ENCODE data around the gene TMEM131. TPM values are rescaled to one million over a fixed set of nuclear protein-coding genes. Genes with fewer than 3 reads are reported as not detected.
"Not testable (repeated sequence)": the region's sequence is repeated elsewhere in the genome, so short reads cannot be mapped to it uniquely, and the experiment has no call there.

TMEM131 gene
- total RNA-seq, 2 donors from 2014 or later = 49.5 to 52.0 TPM

DNA sequence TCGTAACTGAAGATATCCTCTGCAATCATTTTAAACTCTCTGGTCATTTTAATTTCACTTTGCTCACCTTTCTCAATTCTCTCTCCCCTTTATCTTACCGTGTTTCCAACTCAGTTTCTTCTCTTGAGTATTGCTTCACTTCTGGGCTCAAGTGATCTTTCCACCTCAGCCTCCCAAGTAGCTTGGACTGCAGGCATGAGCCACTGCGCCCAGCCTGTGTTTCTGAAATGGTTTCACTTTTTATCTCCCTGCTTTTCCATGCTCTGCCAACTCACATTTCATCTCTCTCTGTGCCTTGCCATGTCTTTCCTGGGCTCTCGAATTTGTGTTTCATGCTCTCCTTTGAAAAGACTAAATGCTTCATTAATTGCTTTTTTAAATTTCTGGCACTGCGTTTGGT, 30.5 kb upstream of the TMEM131 start:
- H3K27ac ChIP-seq = no peak overlapping the region
- no peaks in the 10 kb centered on the region for H3K36me3 ChIP-seq
- ATAC-seq (ENCODE audit: insufficient number of reproducible peaks, low FRiP score, low read depth) (no peak), DNase-seq (ENCODE audit: low spot score) (no peak)
- TF ChIP-seq CTCF (IDR thresholded peaks at IDR 0.05) = no peak
- H3K4me1 ChIP-seq (ENCODE audit: control insufficient read depth in 1 of 2, low read depth in 2 of 2) = peaks cover 0 to 12% of the 10 kb centered on the region in 2 donors
- no peaks in the 10 kb centered on the region for H3K27me3 ChIP-seq (replicated peaks; ENCODE audit: insufficient read depth)
- peak overlapping the region; percentile 4 for H3K4me3 ChIP-seq
- H3K9me3 ChIP-seq = no peaks in the 10 kb centered on the region

DNA sequence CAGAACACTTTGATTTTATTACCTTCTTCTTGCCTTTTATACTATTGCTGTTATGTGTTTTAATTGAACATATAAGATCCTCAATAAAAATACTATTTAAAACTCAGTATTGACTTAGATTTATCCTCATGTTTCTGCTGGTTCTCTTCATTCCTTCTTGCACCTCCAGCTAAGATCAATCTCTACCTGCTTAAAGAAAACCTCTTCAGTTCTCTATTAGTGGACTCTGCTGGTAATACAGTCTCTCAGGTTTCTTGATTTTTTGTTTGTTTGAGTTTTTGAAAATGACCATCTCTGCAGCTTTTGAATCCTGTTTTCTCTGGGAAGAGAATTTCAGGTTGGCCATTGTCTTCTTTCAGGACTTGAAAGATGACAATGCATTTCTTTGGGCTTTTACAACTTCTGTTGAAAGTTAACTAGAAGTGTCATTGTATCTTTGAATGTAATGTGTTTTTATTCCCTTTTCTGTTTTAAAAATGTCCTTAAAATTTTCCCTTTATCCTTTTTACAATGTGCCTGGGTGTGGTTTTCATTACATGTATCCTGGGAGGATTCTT, 29.8 kb upstream of the TMEM131 start:
- Histone ChIP-seq H3K27ac (no peak overlapping the region), H3K4me1 (ENCODE audit: control insufficient read depth in 1 of 2, low read depth in 2 of 2) (peaks cover 0 to 12% of the 10 kb centered on the region in 2 donors), H3K27me3 (replicated peaks; ENCODE audit: insufficient read depth) (no peaks in the 10 kb centered on the region), H3K36me3 (no peaks in the 10 kb centered on the region), H3K9me3 (no peaks in the 10 kb centered on the region), H3K4me3 (no peak overlapping the region)
- TF ChIP-seq CTCF (IDR thresholded peaks at IDR 0.05) = peak; percentile 9
- DNase-seq (ENCODE audit: low spot score) = no peak
- no peak for ATAC-seq (ENCODE audit: insufficient number of reproducible peaks, low FRiP score, low read depth)

- H3K36me3 ChIP-seq; H3K4me1 ChIP-seq (ENCODE audit: control insufficient read depth in 1 of 2, low read depth in 2 of 2); DNase-seq (ENCODE audit: low spot score); H3K27ac ChIP-seq; H3K4me3 ChIP-seq; ATAC-seq (ENCODE audit: insufficient number of reproducible peaks, low FRiP score, low read depth); H3K9me3 ChIP-seq; H3K27me3 ChIP-seq (replicated peaks; ENCODE audit: insufficient read depth): not testable (repeated sequence)
These were observed 26.3 kb upstream of the TMEM131 start for GRCh38 chr2:98022067-98022466.

- H3K4me1 ChIP-seq (ENCODE audit: control insufficient read depth in 1 of 2, low read depth in 2 of 2) = no peaks in the 10 kb centered on the region
- H3K27me3 ChIP-seq (replicated peaks; ENCODE audit: insufficient read depth) = no peaks in the 10 kb centered on the region
- no peak for DNase-seq (ENCODE audit: low spot score)
- no peaks in the 10 kb centered on the region for H3K36me3 ChIP-seq
- no peak overlapping the region for H3K27ac ChIP-seq
- H3K9me3 ChIP-seq = no peaks in the 10 kb centered on the region
- no peak overlapping the region for H3K4me3 ChIP-seq
- TF ChIP-seq CTCF (IDR thresholded peaks at IDR 0.05) = no peak
- ATAC-seq (ENCODE audit: insufficient number of reproducible peaks, low FRiP score, low read depth) = no peak
These were observed 25.4 kb upstream of the TMEM131 start for GRCh38 chr2:98020992-98021713.

- no peak overlapping the region for H3K27ac ChIP-seq
- ATAC-seq (ENCODE audit: insufficient number of reproducible peaks, low FRiP score, low read depth) (no peak), DNase-seq (ENCODE audit: low spot score) (no peak)
- no peaks in the 10 kb centered on the region for H3K9me3 ChIP-seq
- TF ChIP-seq CTCF (IDR thresholded peaks at IDR 0.05) = no peak
- no peaks in the 10 kb centered on the region for H3K4me1 ChIP-seq (ENCODE audit: control insufficient read depth in 1 of 2, low read depth in 2 of 2)
- H3K36me3 ChIP-seq = no peaks in the 10 kb centered on the region
- no peaks in the 10 kb centered on the region for H3K27me3 ChIP-seq (replicated peaks; ENCODE audit: insufficient read depth)
- no peak overlapping the region for H3K4me3 ChIP-seq
These were observed 24.8 kb upstream of the TMEM131 start for GRCh38 chr2:98020516-98020915.

Data from thoracic aorta (tissue), 2 donors.